NB4 (cell line): ENCODE data around the gene NGDN.

ENCODE experiments used
- DNase-seq: peaks from one replicate; pipeline ENCODE4 v3.0.0; 2010; ENCODE audit warnings: low read depth
- H3K4me3 ChIP-seq: one replicate; pipeline ENCODE4 v1.5.1; 2011; ENCODE audit warnings: mild to moderate bottlenecking, low read depth, low read length, moderate library complexity
- MYC ChIP-seq: IDR thresholded peaks from 2 replicates; pipeline ENCODE4 v1.6.1; 2011; ENCODE audit warnings: low read depth, low read length
- POLR2A ChIP-seq: IDR thresholded peaks from 2 replicates; pipeline ENCODE4 v1.6.1; 2011; ENCODE audit warnings: mild to moderate bottlenecking; ENCODE audit not compliant: insufficient read length; ENCODE audit errors: extremely low read depth
- TF ChIP-seq, protein P1 (sequence below): IDR thresholded peaks from 2 replicates; pipeline ENCODE4 v1.6.1; 2011; ENCODE audit warnings: low read depth, low read length
- TF ChIP-seq, protein P2 (sequence below): IDR thresholded peaks from one replicate; pipeline ENCODE4 v1.5.1; 2012; ENCODE audit warnings: low read depth, low read length

NGDN gene

DNA sequence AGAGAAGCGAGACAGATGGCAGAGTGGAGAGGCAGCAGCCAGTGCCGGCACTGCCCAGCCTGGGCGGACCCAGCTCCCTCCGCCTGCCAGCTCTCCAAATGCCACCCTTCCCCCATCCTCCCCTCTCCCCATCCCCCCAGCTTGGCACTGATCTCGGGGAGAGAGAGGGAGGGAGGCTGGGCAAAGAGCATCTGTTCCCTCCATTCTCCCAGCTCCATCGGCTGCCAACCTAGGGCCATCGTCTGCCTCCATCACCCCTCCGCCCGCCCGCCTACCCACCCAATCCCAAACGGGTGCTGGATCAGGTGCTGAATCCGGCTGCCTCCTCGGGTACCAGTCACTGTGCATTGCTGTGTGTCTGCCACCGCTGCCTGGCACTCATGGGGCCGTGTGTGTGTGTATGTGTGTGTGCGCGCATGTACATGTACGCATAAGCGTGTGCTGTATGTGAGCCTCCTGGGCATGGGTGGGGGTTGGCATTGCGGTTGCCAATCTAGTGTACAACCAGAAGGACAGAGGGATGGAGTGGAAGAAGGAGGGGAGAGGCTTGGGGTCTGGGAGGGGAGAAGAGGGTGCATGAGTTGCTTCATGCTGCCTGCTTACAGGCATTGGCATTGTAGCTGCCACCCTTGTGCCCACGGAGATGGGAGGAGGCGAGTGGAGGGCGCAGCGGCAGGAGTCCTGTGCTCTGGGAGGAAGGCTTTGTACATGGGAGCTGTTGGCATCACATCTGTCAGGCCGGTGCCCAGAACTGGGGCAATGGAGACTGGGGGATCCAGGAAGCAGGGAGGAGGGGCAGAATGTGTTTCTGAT lies 43.7 kb downstream of the NGDN start:
- no peak overlapping the region for H3K4me3 ChIP-seq
- no peak for DNase-seq

DNA sequence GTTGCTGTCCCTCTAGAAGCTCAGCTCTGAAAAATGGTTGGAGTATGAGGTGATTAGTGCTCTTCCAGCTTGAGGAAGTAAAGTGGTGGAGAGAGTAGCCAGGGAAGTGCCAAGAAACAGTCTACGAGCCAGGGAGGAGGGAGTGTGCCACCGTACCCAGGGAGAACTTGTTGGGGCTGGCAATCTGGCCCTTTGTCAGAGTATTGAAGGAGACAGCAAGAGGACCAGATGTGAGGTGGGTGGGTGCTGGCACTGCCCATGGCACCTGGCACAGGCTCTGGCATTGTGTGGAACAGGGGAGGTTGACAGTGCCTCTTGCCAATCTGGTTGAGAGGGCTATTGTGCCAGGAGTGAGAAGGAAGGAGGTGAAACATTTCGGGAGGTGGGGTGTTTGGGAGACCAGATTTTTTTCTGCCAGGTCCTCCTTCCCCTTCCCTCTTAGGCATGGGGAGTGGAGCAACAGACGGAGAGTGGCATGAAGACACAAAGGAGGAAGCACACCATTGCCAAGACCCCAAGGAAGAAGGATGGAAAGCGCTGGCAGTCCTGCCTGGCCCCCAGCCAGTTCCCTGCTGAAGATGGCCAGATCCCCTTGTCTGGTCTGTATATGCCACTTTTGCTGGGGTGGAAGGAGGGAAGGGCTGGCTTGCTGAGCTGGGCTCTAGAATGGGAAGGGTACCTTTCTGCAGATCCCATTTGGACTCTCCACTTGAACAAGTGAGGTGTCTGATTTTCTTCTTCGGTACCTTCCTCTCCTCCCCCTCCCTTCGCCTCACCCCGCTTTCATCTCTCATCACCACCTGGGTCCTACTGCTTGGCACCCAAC lies 44.5 kb downstream of the NGDN start:
- no peak for DNase-seq
- TF ChIP-seq POLR2A (no peak), MYC (no peak)
- TF ChIP-seq, protein P1, sequence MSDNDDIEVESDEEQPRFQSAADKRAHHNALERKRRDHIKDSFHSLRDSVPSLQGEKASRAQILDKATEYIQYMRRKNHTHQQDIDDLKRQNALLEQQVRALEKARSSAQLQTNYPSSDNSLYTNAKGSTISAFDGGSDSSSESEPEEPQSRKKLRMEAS, result no peak
- TF ChIP-seq, protein P2, sequence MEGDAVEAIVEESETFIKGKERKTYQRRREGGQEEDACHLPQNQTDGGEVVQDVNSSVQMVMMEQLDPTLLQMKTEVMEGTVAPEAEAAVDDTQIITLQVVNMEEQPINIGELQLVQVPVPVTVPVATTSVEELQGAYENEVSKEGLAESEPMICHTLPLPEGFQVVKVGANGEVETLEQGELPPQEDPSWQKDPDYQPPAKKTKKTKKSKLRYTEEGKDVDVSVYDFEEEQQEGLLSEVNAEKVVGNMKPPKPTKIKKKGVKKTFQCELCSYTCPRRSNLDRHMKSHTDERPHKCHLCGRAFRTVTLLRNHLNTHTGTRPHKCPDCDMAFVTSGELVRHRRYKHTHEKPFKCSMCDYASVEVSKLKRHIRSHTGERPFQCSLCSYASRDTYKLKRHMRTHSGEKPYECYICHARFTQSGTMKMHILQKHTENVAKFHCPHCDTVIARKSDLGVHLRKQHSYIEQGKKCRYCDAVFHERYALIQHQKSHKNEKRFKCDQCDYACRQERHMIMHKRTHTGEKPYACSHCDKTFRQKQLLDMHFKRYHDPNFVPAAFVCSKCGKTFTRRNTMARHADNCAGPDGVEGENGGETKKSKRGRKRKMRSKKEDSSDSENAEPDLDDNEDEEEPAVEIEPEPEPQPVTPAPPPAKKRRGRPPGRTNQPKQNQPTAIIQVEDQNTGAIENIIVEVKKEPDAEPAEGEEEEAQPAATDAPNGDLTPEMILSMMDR, result no peak

More for the DNA sequence above, 43.7 kb downstream of the NGDN start:
- TF ChIP-seq, protein P1, result no peak
- TF ChIP-seq POLR2A (no peak), MYC (no peak)
- TF ChIP-seq, protein P2, result no peak

DNA sequence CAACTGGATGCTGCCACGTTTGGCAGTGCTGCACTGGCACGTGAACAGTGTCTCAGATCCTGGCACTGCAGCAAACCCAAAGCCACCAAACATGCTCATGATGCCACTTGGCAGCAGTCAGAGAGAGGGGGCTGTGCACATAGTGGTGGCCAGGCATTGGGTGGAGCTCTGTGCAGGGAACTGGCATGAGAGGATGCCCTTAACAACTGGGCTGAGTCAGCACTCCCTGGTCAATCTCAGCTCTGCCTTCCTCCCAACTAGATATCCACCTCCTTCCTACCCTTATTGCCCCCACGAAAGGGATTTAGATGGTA lies 45.1 kb downstream of the NGDN start:
- DNase-seq, result no peak
- no peak overlapping the region for H3K4me3 ChIP-seq
- TF ChIP-seq, protein P2, result no peak
- TF ChIP-seq POLR2A, result no peak
- TF ChIP-seq, protein P1, result no peak
- TF ChIP-seq MYC, result no peak

More for the DNA sequence above, 44.5 kb downstream of the NGDN start:
- H3K4me3 ChIP-seq, result no peak overlapping the region

DNA sequence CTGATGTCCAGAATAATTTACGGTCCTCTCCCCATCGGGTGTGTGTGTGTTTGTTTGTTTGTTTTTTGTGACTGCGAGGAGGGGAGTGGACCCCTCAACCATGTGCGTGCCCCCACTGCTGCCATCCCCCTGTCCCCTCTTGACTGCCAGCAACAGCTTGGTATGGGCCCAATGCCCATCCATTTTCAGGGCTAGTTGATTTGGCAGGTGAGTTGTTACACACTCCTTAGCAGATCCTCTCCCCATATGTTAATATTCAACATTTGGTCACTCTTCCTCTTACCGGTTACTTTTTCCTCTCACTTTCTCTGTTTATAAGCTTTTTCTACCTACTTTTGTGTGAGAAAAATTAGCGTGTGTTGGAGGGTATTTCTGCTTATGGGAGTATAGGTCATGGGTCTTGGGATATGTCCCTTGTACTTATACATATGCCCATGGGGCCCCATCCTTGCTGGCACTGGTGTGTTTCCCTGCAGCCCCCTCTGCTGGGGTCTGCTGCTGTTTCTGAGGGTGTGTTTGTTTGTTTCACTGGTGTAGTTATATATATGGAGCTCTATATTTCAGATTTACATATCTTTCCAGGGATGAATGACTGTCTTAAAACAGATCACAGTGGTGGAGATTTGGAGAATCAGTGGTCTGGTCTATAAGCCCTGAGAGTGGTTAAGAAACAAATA lies 48.3 kb downstream of the NGDN start:
- DNase-seq, result no peak
- no peak for TF ChIP-seq MYC
- TF ChIP-seq, protein P1, result no peak
- no peak overlapping the region for H3K4me3 ChIP-seq

DNA sequence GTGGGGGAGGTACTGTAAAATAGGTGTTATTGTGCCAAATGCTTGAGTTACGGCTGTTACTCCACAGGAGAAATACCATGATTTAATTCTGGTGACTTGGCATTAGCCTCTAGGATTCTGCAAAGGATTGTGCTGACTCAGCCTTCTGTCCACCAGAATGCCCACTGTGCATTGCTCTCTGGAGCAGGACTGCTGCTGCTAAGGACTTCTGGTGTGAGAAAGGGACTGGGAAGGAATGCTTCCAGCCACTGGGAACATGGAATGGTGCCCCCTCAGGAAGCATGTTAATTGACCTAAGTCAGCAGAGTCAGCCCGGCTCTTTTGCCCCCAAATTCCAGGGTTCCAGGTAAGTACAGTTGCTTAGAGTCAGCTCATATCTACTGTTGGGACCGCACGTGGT lies 49.2 kb downstream of the NGDN start:
- H3K4me3 ChIP-seq, result no peak overlapping the region
- TF ChIP-seq MYC, result no peak
- no peak for DNase-seq

DNA sequence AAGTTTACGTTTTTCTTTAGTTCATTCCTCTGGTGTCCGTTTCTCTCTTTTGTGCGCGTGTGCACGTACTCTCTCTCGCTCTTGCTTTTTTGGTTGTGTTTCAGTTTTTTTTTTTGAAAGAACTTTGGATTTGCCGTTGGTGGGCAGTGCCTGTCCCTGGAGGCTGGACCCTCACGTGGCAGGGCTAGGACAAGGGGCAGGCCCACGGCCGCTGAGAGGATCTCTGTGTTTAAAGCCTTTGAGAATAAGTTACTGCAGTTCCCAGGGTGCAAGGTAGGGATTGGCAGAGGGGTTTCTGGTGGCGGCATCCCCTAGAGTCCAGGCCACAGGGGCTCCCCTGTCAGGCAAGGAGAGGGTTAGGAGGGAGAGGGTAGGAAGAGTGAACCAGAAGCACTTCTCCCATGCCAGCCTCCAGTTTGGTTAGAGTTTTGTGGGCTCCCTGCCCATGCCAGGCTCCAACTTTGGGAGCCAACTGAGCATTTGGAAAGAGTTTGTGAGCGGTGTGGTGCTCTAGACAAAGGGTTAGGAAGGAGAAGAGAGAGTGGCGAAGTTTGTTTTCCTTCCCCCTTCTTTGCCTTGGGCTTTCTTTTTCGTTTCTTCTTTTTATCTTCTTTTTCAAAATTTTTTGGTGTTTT lies 51.5 kb downstream of the NGDN start:
- DNase-seq, result no peak
- H3K4me3 ChIP-seq, result no peak overlapping the region
- TF ChIP-seq MYC, result no peak
- no peak for TF ChIP-seq POLR2A
- TF ChIP-seq, protein P2, result no peak
- TF ChIP-seq, protein P1, result no peak
